Right lung (tissue), 10 donors: ENCODE results near the gene IKZF5. TPM values are rescaled to one million over a fixed set of nuclear protein-coding genes. Genes with fewer than 3 reads are reported as not detected.

Experiments
- DNase-seq, 2 donors: peaks; one replicate each; pipeline ENCODE4 v3.0.0-alpha.2; 2013
- long read RNA-seq, 8 donors: transcript quantifications; one replicate each; lab custom pipeline, GENCODE V29; 2026
- polyA plus RNA-seq, 5 donors: library from polyadenylated mRNA; unstranded; fragments of 120-200 nt; gene quantifications; one replicate each; pipeline versions ENCODE4 v1.2.1 to v1.2.3, GENCODE V29; 2013; ENCODE audit warnings: inconsistent platforms in 1 of 5, low replicate concordance in 1 of 5; ENCODE audit not compliant: insufficient read length in 5 of 5, insufficient read depth in 1 of 5

Gene IKZF5
- 10 to 100 TPM; 17.5 to 30.3 (median 24.2) TPM for polyA plus RNA-seq
- long read RNA-seq, donor 1, full-length matches to known transcripts, result 14 of 14 reads
- long read RNA-seq, donor 1, partial matches to known transcripts, result 0 of 14 reads
- long read RNA-seq, donor 1, other reads (novel, unspliced or antisense), result 0 of 14 reads
- long read RNA-seq, donor 2, full-length matches to known transcripts, result 1 of 1 reads
- long read RNA-seq, donor 2, partial matches to known transcripts, result 0 of 1 reads
- long read RNA-seq, donor 2, other reads (novel, unspliced or antisense), result 0 of 1 reads
- long read RNA-seq, donor 3, full-length matches to known transcripts, result 2 of 2 reads
- long read RNA-seq, donor 3, partial matches to known transcripts, result 0 of 2 reads
- long read RNA-seq, donor 3, other reads (novel, unspliced or antisense), result 0 of 2 reads
- long read RNA-seq, donor 4, full-length matches to known transcripts, result 4 of 4 reads
- long read RNA-seq, donor 4, partial matches to known transcripts, result 0 of 4 reads
- long read RNA-seq, donor 4, other reads (novel, unspliced or antisense), result 0 of 4 reads
- long read RNA-seq, donor 5, full-length matches to known transcripts, result 8 of 8 reads
- long read RNA-seq, donor 5, partial matches to known transcripts, result 0 of 8 reads
- long read RNA-seq, donor 5, other reads (novel, unspliced or antisense), result 0 of 8 reads
- long read RNA-seq, donor 6, full-length matches to known transcripts, result 7 of 7 reads
- long read RNA-seq, donor 6, partial matches to known transcripts, result 0 of 7 reads
- long read RNA-seq, donor 6, other reads (novel, unspliced or antisense), result 0 of 7 reads
- long read RNA-seq, donor 7, full-length matches to known transcripts, result 7 of 12 reads
- long read RNA-seq, donor 7, partial matches to known transcripts, result 5 of 12 reads
- long read RNA-seq, donor 7, other reads (novel, unspliced or antisense), result 0 of 12 reads
- long read RNA-seq, donor 8, partial matches to known transcripts, result 0 of 1 reads
- long read RNA-seq, donor 8, other reads (novel, unspliced or antisense), result 0 of 1 reads

- DNase-seq, result peak; percentile 96 to 97
Measured at GRCh38 chr10:123008355-123009104, at the start of gene IKZF5, which contains the start of gene ACADSB. Gene IKZF5, minus strand, starts transcription at chr10:123008795. Its CDS starts 10,170 bp downstream, at chr10:122998625. Gene ACADSB, plus strand, starts transcription at chr10:123009006. Its CDS starts 24 bp downstream, at chr10:123009030.

GRCh38 chr10:123057968-123058367, 49.4 kb upstream of the IKZF5 start:
- no peak for DNase-seq

GRCh38 chr10:123045961-123046731, 37.6 kb upstream of the IKZF5 start:
- no peak for DNase-seq

GRCh38 chr10:123044391-123044790, 35.8 kb upstream of the IKZF5 start:
- no peak for DNase-seq

GRCh38 chr10:123043409-123043925, 34.9 kb upstream of the IKZF5 start:
- DNase-seq, result peak; percentile 9 to 46

GRCh38 chr10:123042708-123043408, 34.3 kb upstream of the IKZF5 start:
- DNase-seq, result no peak

- DNase-seq, result no peak
Measured at GRCh38 chr10:123039632-123039930, 31.0 kb upstream of the IKZF5 start.

- no peak for DNase-seq
Measured at GRCh38 chr10:123038782-123039631, 30.4 kb upstream of the IKZF5 start.

- DNase-seq, result no peak
Measured at GRCh38 chr10:123035467-123036086, 27.0 kb upstream of the IKZF5 start.

- no peak for DNase-seq
Measured at GRCh38 chr10:123034332-123034731, 25.7 kb upstream of the IKZF5 start.

GRCh38 chr10:123031124-123031523, 22.5 kb upstream of the IKZF5 start:
- no peak for DNase-seq

- DNase-seq, result no peak
Measured at GRCh38 chr10:123027861-123028260, 19.3 kb upstream of the IKZF5 start.

- DNase-seq, result no peak
Measured at GRCh38 chr10:123026302-123026701, 17.7 kb upstream of the IKZF5 start.

- no peak for DNase-seq
Measured at GRCh38 chr10:123024540-123024939, 15.9 kb upstream of the IKZF5 start.

GRCh38 chr10:123021517-123021916, 12.9 kb upstream of the IKZF5 start:
- DNase-seq, result no peak

GRCh38 chr10:123019941-123020703, 11.5 kb upstream of the IKZF5 start:
- DNase-seq, result no peak

GRCh38 chr10:123019264-123019663, 10.7 kb upstream of the IKZF5 start:
- no peak for DNase-seq

- DNase-seq, result no peak
Measured at GRCh38 chr10:123018531-123018930, 9.9 kb upstream of the IKZF5 start.
